Right hindlimb (tissue), 1 donor: Measurements from ENCODE around the gene FOXO1.
"Not testable (repeated sequence)": the region's sequence is repeated elsewhere in the genome, so short reads cannot be mapped to it uniquely, and the experiment has no call there.

Experiments used
- DNase-seq: peaks from one replicate; pipeline ENCODE4 v3.0.0-alpha.2; 2018

Gene FOXO1

GRCh38 chr13:40666045-40666932, at the start of gene FOXO1:
Gene FOXO1 (minus strand): TSS chr13:40666641. CDS start chr13:40666212, 429 bp downstream.
- peak; percentile 93 for DNase-seq

GRCh38 chr13:40714433-40714832, 48.0 kb upstream of the FOXO1 start:
- not testable (repeated sequence) for DNase-seq

GRCh38 chr13:40706439-40706838, 40.0 kb upstream of the FOXO1 start:
- DNase-seq, result no peak

- no peak for DNase-seq
Measured at GRCh38 chr13:40697711-40698110, 31.3 kb upstream of the FOXO1 start.

GRCh38 chr13:40694426-40694825, 28.0 kb upstream of the FOXO1 start:
- DNase-seq, result no peak

- DNase-seq, result no peak
Measured at GRCh38 chr13:40692946-40693345, 26.5 kb upstream of the FOXO1 start.

- no peak for DNase-seq
Measured at GRCh38 chr13:40688781-40689180, 22.3 kb upstream of the FOXO1 start.

- DNase-seq, result no peak
Measured at GRCh38 chr13:40682449-40683240, 16.2 kb upstream of the FOXO1 start.

GRCh38 chr13:40681341-40682146, 15.1 kb upstream of the FOXO1 start:
- DNase-seq, result peak; percentile 48

- no peak for DNase-seq
Measured at GRCh38 chr13:40680659-40681323, 14.3 kb upstream of the FOXO1 start.

GRCh38 chr13:40679480-40679985, 13.1 kb upstream of the FOXO1 start:
- no peak for DNase-seq

GRCh38 chr13:40677064-40677463, 10.6 kb upstream of the FOXO1 start:
- no peak for DNase-seq

GRCh38 chr13:40676007-40676406, 9.6 kb upstream of the FOXO1 start:
- no peak for DNase-seq

GRCh38 chr13:40673414-40673813, 7.0 kb upstream of the FOXO1 start:
- DNase-seq, result no peak

GRCh38 chr13:40672765-40673397, 6.4 kb upstream of the FOXO1 start:
- DNase-seq, result no peak

- no peak for DNase-seq
Measured at GRCh38 chr13:40671956-40672764, 5.7 kb upstream of the FOXO1 start.

- DNase-seq, result no peak
Measured at GRCh38 chr13:40670307-40670706, 3.9 kb upstream of the FOXO1 start.

- peak; percentile 64 for DNase-seq
Measured at GRCh38 chr13:40668335-40668734, 1.9 kb upstream of the FOXO1 start.

GRCh38 chr13:40667622-40667978, 1.2 kb upstream of the FOXO1 start:
- no peak for DNase-seq

GRCh38 chr13:40666933-40667621, 636 bp upstream of the FOXO1 start:
- DNase-seq, result peak; percentile 67
